ENCODE results near the gene CCDC88B. TPM values are rescaled to one million over a fixed set of nuclear protein-coding genes. Genes with fewer than 3 reads are reported as not detected.

Gene CCDC88B
- total and polyA plus RNA-seq, 4 donors: 13.6 to 56.8 (median 43.4) TPM

- ATAC-seq (ENCODE audit: insufficient read depth, low FRiP score) (no peak), DNase-seq (no peak)
- 94 to 96% methylated on average over 28 of the region's 28 CpGs for WGBS, 2 donors
- no peak overlapping the region for H3K4me3 ChIP-seq
- H3K4me1 ChIP-seq (ENCODE audit: control insufficient read depth in 5 of 5, insufficient read depth in 5 of 5, low read length in 5 of 5): peaks cover 0 to 17% (median 12%) of the 10 kb centered on the region in 5 donors
- no peaks in the 10 kb centered on the region for H3K9me3 ChIP-seq (ENCODE audit: control insufficient read depth in 4 of 4, insufficient read depth in 3 of 4, low read length in 3 of 4)
- H3K27me3 ChIP-seq (ENCODE audit: control insufficient read depth in 3 of 3, insufficient read depth in 3 of 3, low read length in 2 of 3): peaks cover 0 to 13% (median 0%) of the 10 kb centered on the region in 3 donors
- no peak overlapping the region for H3K27ac ChIP-seq (ENCODE audit: low read depth in 1 of 2, low read length in 1 of 2)
- no peak for TF ChIP-seq CTCF (IDR thresholded peaks at IDR 0.05; ENCODE audit: control extremely low read depth, extremely low read depth)
- H3K9ac ChIP-seq (ENCODE audit: insufficient read depth in 1 of 2, low read length in 2 of 2): no peak overlapping the region
- H3K36me3 ChIP-seq (ENCODE audit: control insufficient read depth in 4 of 4, insufficient read depth in 4 of 4, low read length in 4 of 4): peaks cover 0 to 4% (median 0%) of the 10 kb centered on the region in 4 donors
Measured at GRCh38 chr11:64344787-64345186, 4.8 kb downstream of the CCDC88B start.

DNA sequence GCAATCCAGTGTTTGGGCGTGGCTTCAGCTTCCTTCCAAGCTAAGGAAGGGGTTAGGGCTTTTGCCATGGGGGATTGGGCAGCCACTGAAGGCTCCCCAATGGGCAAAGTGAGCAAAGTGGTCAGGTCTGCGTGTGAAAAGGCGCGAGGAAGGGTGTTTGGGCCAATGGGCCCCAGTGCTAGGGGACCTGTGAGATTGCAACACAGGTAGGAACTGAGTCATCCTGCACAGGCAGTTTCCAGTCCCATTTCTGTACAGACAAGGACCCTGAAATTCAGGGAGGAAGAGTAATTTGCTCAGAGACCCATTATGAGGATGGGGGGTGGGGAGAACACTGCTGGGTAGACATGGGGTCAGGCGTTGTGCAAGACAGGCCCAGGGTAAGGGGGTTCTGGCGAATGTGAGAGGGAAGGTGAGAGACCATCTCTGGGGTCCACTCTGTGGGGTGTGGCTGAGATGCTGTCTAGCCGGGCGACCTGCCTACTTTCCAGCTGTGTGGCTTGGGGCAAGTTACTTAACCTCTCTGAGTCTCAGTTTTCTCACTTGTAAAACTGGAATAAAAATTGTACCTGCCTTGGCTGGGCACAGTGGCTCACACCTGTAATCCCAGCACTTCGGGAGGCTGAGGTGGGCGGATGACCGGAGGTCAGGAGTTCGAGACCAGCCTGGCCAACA, 7.3 kb downstream of the CCDC88B start:
- Histone ChIP-seq H3K9ac (ENCODE audit: insufficient read depth in 1 of 2, low read length in 2 of 2) (no peak overlapping the region), H3K27ac (ENCODE audit: low read depth in 1 of 2, low read length in 1 of 2) (no peak overlapping the region), H3K4me1 (ENCODE audit: control insufficient read depth in 5 of 5, insufficient read depth in 5 of 5, low read length in 5 of 5) (peaks cover 0 to 6% (median 4%) of the 10 kb centered on the region in 5 donors), H3K9me3 (ENCODE audit: control insufficient read depth in 4 of 4, insufficient read depth in 3 of 4, low read length in 3 of 4) (no peaks in the 10 kb centered on the region), H3K4me3 (no peak overlapping the region), H3K36me3 (ENCODE audit: control insufficient read depth in 4 of 4, insufficient read depth in 4 of 4, low read length in 4 of 4) (peaks cover 0 to 6% (median 0%) of the 10 kb centered on the region in 4 donors), H3K27me3 (ENCODE audit: control insufficient read depth in 3 of 3, insufficient read depth in 3 of 3, low read length in 2 of 3) (peaks cover 0 to 3% (median 0%) of the 10 kb centered on the region in 3 donors)
- WGBS, 2 donors: 71 to 88% methylated on average over 12 of the region's 12 CpGs
- no peak for DNase-seq
- no peak for ATAC-seq (ENCODE audit: insufficient read depth, low FRiP score)
- TF ChIP-seq CTCF (IDR thresholded peaks at IDR 0.05; ENCODE audit: control extremely low read depth, extremely low read depth): no peak

DNA sequence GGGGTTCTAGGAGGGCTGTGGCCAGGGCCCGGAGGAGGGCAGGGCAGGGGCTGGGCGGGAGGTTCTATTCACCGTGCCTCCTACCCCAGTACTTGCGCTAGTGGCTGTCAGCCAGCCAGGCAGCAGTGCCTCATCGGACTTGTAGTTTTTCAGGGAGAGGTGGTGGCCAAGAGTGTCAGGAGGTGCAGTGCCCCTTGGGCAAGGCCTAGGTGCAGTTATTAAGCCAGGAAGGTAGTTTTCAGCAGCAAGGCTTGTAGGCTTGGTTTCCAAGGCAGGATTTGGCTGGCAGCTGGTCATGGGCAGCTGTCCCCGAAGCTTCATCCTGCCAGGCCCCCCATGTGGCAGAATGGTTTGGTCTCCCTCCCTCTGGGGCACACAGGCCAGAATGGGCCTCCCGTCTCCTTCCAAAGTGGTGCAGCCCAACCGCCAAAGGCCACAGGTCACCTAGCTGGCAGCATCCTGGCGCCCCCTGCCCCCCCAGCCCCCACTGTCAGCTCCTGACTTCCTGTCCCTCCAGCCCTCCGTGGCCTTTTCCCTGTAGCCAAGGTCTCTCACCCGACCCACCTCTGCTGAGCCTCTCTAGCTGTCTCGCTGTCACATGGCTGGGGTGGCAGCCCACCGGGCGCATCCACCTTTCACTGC, 8.5 kb downstream of the CCDC88B start:
- no peaks in the 10 kb centered on the region for H3K9me3 ChIP-seq (ENCODE audit: control insufficient read depth in 4 of 4, insufficient read depth in 3 of 4, low read length in 3 of 4)
- H3K4me3 ChIP-seq: no peak overlapping the region
- 74 to 85% methylated on average over 13 to 14 of the region's 14 CpGs for WGBS, 2 donors
- H3K27ac ChIP-seq (ENCODE audit: low read depth in 1 of 2, low read length in 1 of 2): no peak overlapping the region
- TF ChIP-seq CTCF (IDR thresholded peaks at IDR 0.05; ENCODE audit: control extremely low read depth, extremely low read depth): no peak
- H3K27me3 ChIP-seq (ENCODE audit: control insufficient read depth in 3 of 3, insufficient read depth in 3 of 3, low read length in 2 of 3): peaks cover 0 to under 1% (median 0%) of the 10 kb centered on the region in 3 donors
- no peak overlapping the region for H3K9ac ChIP-seq (ENCODE audit: insufficient read depth in 1 of 2, low read length in 2 of 2)
- H3K36me3 ChIP-seq (ENCODE audit: control insufficient read depth in 4 of 4, insufficient read depth in 4 of 4, low read length in 4 of 4): peaks cover 0 to 6% (median 0%) of the 10 kb centered on the region in 4 donors
- ATAC-seq (ENCODE audit: insufficient read depth, low FRiP score) (no peak), DNase-seq (no peak)
- H3K4me1 ChIP-seq (ENCODE audit: control insufficient read depth in 5 of 5, insufficient read depth in 5 of 5, low read length in 5 of 5): peaks cover 0 to 6% (median 0%) of the 10 kb centered on the region in 5 donors

Data from lung (tissue), 12 donors.